ENCODE results near the gene TNNT3. TPM values are rescaled to one million over a fixed set of nuclear protein-coding genes. Genes with fewer than 3 reads are reported as not detected.

The TNNT3 gene
- total RNA-seq, 1 donor from 2014 or later = not detected

DNA sequence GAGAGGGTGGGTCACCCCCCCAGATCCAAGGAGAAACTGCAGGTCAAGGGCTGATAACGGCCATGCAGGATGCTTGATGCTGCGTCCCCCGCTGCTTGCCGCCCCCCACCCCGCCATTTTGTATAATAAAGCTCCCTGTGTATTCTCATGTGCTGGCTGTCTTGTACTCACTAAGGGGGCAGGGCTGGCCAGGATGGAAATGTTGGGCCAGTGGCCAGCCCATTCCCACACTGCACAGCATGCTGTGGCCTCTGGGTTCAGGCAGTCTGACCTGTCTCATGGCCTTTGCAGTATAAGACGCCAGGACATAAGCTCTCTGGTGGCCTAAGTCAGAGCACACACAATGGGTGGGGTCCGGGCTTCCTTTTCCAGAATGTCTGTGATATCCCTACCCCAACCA lies 27.4 kb upstream of the TNNT3 start:
- Mint-ChIP-seq H3K36me3 (ENCODE audit: insufficient read depth) (no peaks in the 10 kb centered on the region), H3K27ac (no peak overlapping the region), H3K4me1 (ENCODE audit: low read depth) (peaks cover 6% of the 10 kb centered on the region), H3K27me3 (peaks cover 26% of the 10 kb centered on the region), H3K4me3 (ENCODE audit: low read depth) (no peak overlapping the region), H3K9me3 (ENCODE audit: low read depth) (no peaks in the 10 kb centered on the region)
- DNase-seq (ENCODE audit: low spot score, unreplicated experiment) = no peak
- TF ChIP-seq, protein P1, sequence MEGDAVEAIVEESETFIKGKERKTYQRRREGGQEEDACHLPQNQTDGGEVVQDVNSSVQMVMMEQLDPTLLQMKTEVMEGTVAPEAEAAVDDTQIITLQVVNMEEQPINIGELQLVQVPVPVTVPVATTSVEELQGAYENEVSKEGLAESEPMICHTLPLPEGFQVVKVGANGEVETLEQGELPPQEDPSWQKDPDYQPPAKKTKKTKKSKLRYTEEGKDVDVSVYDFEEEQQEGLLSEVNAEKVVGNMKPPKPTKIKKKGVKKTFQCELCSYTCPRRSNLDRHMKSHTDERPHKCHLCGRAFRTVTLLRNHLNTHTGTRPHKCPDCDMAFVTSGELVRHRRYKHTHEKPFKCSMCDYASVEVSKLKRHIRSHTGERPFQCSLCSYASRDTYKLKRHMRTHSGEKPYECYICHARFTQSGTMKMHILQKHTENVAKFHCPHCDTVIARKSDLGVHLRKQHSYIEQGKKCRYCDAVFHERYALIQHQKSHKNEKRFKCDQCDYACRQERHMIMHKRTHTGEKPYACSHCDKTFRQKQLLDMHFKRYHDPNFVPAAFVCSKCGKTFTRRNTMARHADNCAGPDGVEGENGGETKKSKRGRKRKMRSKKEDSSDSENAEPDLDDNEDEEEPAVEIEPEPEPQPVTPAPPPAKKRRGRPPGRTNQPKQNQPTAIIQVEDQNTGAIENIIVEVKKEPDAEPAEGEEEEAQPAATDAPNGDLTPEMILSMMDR (IDR thresholded peaks at IDR 0.05; ENCODE audit: unreplicated experiment) = no peak

DNA sequence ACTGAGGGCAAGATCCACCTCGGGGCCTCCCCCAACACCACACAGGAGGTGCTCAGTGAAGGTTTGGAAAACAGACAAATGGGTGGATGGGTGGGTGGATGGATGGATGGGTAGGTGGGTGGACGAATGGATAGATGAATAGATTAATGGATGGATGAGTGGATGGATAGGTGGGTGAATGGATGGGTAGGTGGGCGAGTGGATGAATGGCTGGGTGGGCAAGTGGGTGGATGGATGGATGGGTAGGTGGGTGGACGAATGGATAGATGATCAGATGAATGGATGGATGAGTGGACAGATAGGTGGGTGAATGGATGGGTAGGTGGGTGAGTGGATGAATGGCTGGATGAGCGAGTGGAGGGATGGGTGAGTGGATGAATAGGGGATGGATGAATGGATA lies 26.9 kb upstream of the TNNT3 start:
- H3K27ac Mint-ChIP-seq = no peak overlapping the region
- H3K36me3 Mint-ChIP-seq (ENCODE audit: insufficient read depth) = no peaks in the 10 kb centered on the region
- no peak for DNase-seq (ENCODE audit: low spot score, unreplicated experiment)
- H3K4me3 Mint-ChIP-seq (ENCODE audit: low read depth) = no peak overlapping the region
- TF ChIP-seq, protein P1 (IDR thresholded peaks at IDR 0.05; ENCODE audit: unreplicated experiment) = no peak
- H3K27me3 Mint-ChIP-seq = peaks cover 24% of the 10 kb centered on the region
- peaks cover under 1% of the 10 kb centered on the region for H3K9me3 Mint-ChIP-seq (ENCODE audit: low read depth)
- H3K4me1 Mint-ChIP-seq (ENCODE audit: low read depth) = peaks cover 6% of the 10 kb centered on the region

DNA sequence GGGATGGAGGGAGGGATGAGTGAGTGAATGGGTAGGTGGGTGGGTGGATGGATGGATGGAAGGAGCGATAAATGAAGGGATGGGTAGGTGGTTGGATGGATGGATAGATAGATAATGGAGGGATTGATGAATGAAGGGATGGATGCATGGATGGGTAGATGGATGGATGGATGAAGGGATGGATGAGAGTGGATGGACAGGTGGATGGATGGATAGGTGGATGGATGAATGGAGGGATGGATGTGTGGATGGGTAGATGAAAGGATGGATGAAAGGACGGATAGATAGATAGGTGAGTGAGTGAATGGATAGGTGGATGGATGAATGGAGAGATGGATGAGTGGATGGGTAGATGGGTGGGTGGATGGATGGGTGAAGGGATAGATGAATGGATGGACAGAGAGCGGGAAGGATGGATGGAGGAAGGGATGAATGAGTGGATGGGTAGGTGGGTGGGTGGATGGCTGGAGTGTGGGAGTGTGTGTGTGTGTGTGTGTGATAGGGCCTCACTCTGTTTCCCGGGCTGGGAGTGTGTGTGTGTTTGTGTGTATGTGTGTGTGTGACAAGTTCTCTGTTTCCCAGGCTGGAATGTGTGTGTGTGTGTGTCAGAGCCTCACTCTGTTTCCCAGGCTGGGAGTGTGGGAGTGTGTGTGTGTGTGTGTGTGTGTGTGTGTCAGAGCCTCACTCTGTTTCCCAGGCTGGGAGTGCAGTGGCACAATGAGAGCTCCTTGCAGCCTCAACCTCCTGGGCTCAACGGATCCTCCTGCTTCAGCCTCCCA lies 25.7 kb upstream of the TNNT3 start:
- DNase-seq (ENCODE audit: low spot score, unreplicated experiment) = no peak
- H3K9me3 Mint-ChIP-seq (ENCODE audit: low read depth) = peaks cover 5% of the 10 kb centered on the region
- no peak overlapping the region for H3K27ac Mint-ChIP-seq
- peaks cover 6% of the 10 kb centered on the region for H3K4me1 Mint-ChIP-seq (ENCODE audit: low read depth)
- H3K36me3 Mint-ChIP-seq (ENCODE audit: insufficient read depth) = no peaks in the 10 kb centered on the region
- no peak overlapping the region for H3K4me3 Mint-ChIP-seq (ENCODE audit: low read depth)
- TF ChIP-seq, protein P1 (IDR thresholded peaks at IDR 0.05; ENCODE audit: unreplicated experiment) = no peak
- peaks cover 19% of the 10 kb centered on the region for H3K27me3 Mint-ChIP-seq

DNA sequence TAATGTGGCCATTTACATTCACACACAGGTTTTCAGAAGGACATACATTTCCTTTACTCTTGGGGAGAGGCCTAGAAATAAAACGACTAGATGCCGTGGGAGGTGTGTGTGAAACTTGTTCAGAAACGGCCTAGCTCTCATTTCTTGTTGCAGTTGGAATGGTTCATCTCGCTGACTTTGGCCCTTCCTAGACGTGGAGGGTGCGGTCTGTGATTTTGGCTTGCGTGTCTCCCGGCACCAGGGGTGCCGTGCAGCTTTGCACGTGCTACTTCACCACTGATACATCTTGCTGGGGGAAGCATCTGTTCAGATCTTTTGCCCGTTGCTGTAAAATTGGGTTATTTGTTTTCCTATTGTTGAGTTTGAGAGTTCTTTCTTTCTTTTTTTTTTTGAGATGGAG lies 24.7 kb upstream of the TNNT3 start:
- TF ChIP-seq, protein P1 (IDR thresholded peaks at IDR 0.05; ENCODE audit: unreplicated experiment) = no peak
- Mint-ChIP-seq H3K9me3 (ENCODE audit: low read depth) (peaks cover 5% of the 10 kb centered on the region), H3K36me3 (ENCODE audit: insufficient read depth) (no peaks in the 10 kb centered on the region), H3K27ac (no peak overlapping the region), H3K4me3 (ENCODE audit: low read depth) (no peak overlapping the region), H3K4me1 (ENCODE audit: low read depth) (peaks cover 11% of the 10 kb centered on the region), H3K27me3 (peaks cover 20% of the 10 kb centered on the region)
- no peak for DNase-seq (ENCODE audit: low spot score, unreplicated experiment)

DNA sequence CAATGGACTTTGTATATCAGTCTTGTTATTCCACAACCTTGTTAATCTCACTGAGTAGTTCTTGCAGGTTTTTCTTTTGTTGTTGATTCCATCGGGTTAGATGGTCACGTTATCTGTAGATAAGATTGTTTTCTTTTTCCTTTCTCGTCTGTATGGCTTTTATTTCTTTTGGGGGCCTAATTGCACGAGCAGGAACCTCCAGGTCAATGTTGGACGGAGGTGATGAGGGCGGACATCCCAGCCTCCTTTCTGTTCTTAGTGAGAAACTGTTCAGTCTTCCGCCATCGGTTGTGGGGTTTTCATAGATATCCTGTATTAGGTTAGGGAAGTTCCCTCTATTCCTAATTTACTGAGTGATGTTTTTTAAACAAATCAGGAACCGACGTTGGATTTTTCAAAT lies 23.0 kb upstream of the TNNT3 start:
- peaks cover 5% of the 10 kb centered on the region for H3K9me3 Mint-ChIP-seq (ENCODE audit: low read depth)
- H3K4me3 Mint-ChIP-seq (ENCODE audit: low read depth) = no peak overlapping the region
- H3K27ac Mint-ChIP-seq = no peak overlapping the region
- no peak for DNase-seq (ENCODE audit: low spot score, unreplicated experiment)
- H3K36me3 Mint-ChIP-seq (ENCODE audit: insufficient read depth) = no peaks in the 10 kb centered on the region
- peaks cover 13% of the 10 kb centered on the region for H3K4me1 Mint-ChIP-seq (ENCODE audit: low read depth)
- H3K27me3 Mint-ChIP-seq = peaks cover 22% of the 10 kb centered on the region
- TF ChIP-seq, protein P1 (IDR thresholded peaks at IDR 0.05; ENCODE audit: unreplicated experiment) = no peak

Data from progenitor cell of endocrine pancreas (in vitro differentiated cells).